RKO (cell line): ENCODE measurements around the gene PPP4R2.
"Not testable (repeated sequence)": the region's sequence is repeated elsewhere in the genome, so short reads cannot be mapped to it uniquely, and the experiment has no call there.

ENCODE experiments used
- DNase-seq: peaks from one replicate; pipeline ENCODE4 v3.0.0-alpha.2; 2016; ENCODE audit warnings: low spot score

Gene PPP4R2

DNA sequence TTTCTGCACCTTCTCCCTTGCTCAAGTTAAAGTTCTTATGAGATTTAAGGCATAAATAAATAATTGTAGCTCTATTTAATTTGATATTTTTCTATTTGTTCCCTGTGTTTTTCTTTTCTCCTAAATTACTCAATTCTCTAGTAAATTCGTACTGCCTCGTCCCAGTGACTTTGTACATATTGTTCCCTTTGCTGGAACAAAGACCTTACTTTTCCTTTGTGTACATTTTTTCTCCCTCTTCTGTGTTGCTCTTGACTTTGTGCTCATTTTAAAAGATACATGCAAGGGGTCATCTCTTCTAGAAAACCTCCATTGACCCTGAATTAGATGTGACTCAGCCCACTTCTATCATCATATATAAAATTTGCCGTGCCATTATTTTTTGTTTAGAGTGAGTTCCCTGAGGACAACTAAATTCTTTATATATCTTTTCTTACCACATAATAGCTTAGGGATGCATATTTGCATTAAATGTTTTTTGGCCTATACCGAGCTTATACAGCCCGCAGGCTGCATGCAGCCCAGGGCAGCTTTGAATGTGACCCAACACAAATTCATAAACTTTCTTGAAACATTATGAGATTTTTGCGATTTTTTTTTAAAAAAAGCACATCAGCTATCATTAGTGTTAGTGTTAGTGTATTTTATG, 29.6 kb downstream of the PPP4R2 start:
- DNase-seq: no peak

- no peak for DNase-seq
These were observed 30.1 kb downstream of the PPP4R2 start for GRCh38 chr3:73026760-73027113.

DNA sequence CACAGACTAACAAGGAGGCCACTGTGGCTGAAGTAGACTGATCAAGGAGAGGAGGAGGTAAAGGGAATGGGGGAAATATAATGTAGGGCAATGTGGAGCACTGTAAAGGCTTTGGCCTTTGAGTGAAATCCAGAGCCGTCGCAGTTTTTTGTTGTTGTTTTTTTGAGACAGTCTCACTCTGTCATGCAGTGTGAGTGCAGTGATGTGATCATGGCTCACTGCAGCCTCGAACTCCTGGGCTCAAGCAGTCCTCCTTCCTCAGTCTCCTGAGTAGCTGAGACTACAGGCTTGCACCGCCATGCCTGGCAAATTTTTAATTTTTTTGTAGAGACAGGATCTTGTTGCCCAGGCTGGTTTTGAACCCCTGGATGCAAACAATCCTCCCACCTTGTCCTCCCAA, 32.2 kb downstream of the PPP4R2 start:
- DNase-seq: no peak

GRCh38 chr3:73029321-73029796, 32.7 kb downstream of the PPP4R2 start:
- no peak for DNase-seq

- no peak for DNase-seq
These were observed 33.5 kb downstream of the PPP4R2 start for GRCh38 chr3:73030073-73030597.

DNA sequence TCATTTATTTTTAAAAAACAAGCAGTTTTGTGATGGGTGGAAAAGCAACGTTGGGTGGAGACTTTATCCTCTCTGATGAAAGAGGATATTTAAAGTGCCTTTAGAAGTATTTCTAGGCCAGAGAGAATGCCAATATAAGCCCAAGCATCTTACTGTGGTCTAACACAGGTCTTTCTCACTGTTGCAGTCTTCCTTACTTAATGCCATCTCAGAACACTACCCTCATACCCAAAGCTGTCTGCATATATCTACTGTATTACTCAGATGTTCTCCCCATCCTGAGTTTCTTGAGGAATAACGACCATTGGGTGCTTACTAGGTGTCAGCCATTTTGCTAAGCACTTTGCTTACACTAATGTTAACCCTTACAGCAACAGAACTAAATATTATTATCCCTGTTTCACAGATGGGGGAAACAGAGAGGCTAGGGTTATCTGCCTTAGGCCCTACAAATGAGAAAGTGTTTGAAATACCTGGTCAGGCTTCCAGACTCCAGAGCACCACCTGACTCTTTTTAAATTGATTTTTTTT, 35.0 kb downstream of the PPP4R2 start:
- DNase-seq: no peak

DNA sequence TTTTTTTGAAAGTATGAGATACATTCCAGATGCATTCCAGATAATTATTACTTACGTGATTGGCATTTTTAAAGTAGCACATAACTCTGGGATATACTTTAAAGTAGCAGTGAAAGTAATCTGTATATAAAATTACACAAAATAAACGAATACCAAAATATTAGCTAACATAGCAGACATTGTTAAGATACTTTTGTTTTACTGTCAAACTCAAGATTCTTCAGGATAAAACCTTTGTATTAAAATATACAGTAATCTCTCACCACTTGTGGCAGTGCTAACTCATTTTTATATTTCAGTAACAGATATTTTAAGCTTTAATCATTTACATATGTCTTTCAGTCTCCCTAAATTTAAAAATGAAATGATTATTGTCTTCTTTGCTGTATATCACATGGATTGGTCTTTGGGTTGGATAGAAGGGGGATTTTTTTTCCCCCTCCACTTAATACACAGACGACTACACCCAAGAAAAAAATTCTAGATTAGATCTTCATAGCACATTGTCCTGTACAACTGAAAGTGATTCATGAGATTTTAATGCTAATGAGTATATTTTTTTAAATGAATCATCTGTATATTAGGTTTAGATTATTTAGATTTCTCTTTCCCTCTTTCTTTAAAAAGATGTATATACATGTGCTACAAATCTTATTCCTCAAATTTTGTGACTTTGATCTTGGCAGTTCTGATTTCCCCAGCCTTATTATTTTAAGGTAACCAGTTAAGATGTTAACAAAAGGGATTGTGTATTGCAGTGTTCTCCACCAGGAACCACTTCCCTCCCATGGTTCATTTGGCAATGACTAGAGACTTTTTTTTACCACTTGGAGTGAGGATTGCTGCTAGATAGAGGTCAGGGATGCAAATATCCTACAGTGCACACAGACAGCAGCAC, 40.3 kb downstream of the PPP4R2 start:
- no peak for DNase-seq

GRCh38 chr3:73041537-73041936, 44.9 kb downstream of the PPP4R2 start:
- DNase-seq: no peak

GRCh38 chr3:73043414-73043813, 46.8 kb downstream of the PPP4R2 start:
- no peak for DNase-seq

DNA sequence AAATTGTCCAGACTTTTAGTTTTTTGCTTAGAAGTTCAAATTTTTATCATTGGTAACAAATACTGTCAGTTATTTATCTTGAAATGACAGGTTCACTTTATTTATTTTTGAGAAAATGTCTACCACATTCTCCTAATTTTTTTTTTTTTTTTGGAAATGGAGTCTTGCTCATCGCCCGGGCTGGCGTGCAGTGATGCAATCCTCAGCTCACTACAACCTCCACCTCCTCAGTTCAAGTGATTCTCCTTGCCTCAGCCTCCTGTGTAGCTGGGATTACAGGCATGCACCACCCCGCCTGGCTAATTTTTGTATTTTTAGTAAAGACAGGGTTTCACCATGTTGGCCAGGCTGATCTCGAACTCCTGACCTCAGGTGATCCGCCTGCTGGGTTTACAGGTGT, 48.8 kb downstream of the PPP4R2 start:
- DNase-seq: no peak

- DNase-seq: no peak
These were observed 49.6 kb downstream of the PPP4R2 start for GRCh38 chr3:73046195-73046594.

DNA sequence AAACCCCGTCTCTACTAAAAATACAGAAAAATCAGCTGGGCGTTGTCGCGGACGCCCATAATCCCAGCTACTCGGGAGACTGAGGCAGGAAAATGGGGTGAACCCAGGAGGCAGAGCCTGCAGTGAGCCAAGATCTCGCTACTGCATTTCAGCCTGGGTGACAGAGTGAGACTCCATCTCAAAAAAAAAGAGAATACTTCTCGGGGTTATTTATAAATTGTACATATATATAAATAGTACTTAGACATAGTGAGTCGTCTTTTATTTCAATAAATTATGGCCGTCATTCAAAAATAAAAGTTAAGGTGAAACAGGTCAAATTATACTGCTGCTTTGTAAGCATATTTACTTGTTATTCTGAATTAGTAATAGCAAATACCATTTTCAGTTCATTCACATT, 52.7 kb downstream of the PPP4R2 start:
- no peak for DNase-seq

GRCh38 chr3:73052857-73053256, 56.2 kb downstream of the PPP4R2 start:
- DNase-seq: no peak

DNA sequence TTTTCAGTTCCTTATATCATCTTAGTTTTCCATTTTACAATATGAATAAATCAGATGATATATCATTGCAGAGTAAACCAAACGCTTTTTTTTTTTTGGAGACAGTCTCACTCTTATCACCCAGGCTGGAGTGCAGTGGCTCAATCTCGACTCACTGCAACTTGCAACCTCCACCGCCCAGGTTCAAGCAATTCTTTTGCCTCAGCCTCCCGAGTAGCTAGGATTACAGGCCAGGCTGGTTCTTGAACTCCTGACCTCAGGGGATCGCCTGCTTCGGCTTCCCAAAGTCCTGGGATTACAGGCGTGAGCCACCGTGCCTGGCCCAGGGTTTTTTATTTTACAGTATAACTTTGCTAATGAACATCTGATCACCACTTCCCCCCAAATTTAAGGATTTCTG, 59.0 kb downstream of the PPP4R2 start:
- no peak for DNase-seq

DNA sequence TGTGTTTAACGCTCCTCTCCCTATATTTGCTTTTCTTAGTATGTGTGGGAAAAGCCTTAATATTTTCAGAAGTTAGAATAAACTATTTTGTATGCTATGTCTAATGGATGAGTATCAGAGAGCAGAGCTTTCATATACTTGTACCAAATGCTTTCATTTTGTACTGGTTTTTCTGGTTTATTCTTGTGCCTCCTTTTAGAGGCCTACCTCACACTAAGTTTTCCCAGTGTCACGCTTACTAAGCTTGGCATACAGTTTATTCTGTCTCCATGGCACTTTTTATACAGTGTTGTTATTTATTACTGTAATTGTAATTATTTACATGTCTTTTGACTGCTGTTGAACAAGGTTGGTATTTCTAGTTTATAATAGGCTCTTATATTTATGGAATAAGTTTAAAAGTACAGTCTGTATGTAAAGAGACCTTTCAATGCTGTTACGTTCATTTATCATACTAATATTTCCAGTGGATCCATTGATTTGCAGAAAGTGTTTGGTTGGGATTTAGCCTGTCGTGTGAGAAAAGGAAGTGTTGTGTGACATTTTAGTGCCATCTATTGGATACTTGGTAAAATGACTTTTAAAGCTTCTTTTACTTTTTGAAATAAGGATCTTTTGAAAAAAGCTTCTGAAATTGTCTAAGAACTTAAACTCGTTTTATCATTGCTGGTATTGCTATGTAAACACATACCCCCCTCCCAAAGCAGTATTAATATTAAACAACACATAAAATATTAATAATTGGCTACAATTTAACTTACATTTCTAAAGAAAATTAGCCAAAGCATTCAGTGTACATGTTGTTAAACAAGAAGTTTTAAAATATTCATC, 59.6 kb downstream of the PPP4R2 start:
- DNase-seq: peak; percentile 68

DNA sequence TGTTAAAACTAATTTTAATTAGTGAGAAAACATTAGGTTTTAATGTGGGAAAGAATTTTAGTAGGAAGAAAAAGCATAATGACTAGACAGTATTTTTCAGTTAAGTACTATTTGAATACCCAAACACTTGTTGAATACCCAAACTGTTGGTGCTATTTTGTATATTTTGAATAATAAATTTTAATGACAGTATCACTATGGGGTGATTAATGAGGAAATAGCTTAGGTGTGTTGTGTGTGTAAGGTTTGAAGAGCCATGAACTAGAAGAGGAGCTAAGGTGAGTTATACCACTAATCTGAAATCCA, 60.2 kb downstream of the PPP4R2 start:
- no peak for DNase-seq

DNA sequence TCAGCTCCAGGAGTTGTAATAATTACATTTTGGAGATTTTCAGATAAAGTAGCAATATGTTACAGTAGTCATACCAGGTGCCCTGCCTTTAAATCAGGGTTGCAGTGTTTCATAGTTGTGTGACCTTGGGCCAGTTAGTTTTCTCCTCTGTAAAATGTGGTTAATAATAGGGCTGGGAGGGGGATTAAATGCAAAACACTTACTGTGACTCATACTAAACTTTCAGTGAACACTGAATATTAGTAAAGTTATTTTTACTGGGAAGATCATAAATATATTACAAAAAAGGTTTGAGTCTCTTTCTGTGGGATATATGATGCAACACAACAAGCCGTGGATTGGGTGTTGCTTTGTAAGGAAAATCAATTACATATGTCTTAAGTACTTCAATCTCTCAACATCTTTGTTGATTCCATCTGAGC, 63.7 kb downstream of the PPP4R2 start:
- no peak for DNase-seq

- no peak for DNase-seq
These were observed 64.8 kb downstream of the PPP4R2 start, which contains the start of gene EBLN2 for GRCh38 chr3:73061416-73061815. Gene EBLN2, plus strand, starts transcription at chr3:73061659. Its CDS starts 423 bp downstream, at chr3:73062082.

DNA sequence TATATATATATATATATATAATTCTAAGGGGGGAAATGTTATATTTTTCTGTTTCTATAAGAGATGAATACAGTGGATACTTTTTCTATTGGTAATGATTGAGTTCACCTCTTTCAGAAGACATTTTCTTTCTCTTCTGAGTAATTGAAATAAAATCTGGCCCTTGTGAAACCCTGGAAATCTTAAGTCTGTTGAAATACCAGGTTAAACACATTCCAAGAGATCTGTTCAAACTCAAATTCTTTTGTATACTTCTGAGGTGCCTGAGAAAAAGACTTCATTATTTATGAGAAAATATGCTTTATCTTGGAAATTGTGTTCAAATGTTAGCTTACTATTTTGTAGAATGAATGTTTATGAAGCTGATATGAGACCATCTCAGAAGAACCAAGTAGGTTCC, 69.6 kb downstream of the PPP4R2 start:
- not testable (repeated sequence) for DNase-seq

DNA sequence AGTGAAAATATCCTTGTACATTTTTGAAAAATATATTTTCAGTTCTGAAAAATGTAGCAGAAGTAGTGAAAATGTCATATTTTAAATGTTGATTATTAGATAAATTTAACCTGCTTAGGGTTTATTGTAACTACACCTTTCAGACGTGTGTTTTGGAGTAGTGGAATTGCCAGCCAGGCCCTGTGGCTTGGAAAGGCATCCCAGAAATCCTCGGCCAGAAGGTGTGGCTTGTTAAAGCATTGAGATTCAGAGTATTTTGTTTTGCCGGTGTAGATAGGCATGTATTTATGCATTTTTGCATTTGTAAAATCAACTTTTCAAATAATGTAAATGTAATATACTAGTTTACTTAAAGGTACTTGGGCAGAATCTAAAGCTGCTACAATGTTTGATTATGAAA, 71.8 kb downstream of the PPP4R2 start:
- DNase-seq: no peak

- DNase-seq: no peak
These were observed 72.6 kb downstream of the PPP4R2 start for GRCh38 chr3:73069187-73069586.

- DNase-seq: no peak
These were observed 73.3 kb downstream of the PPP4R2 start for GRCh38 chr3:73069775-73070444.
